Pancreas (tissue), 10 donors: Measurements from ENCODE around the gene C11orf91. TPM values are rescaled to one million over a fixed set of nuclear protein-coding genes. Genes with fewer than 3 reads are reported as not detected.

Experiments used
- ATAC-seq, 4 donors: fragments of 200-7000 bp; cut with Tn5 transposase; one replicate each; pipeline versions ENCODE4 v1.8.0 to v1.9.1; 2020; ENCODE audit warnings: mild to moderate bottlenecking in 4 of 4, moderate library complexity in 4 of 4
- DNase-seq, 6 donors: peaks; one replicate each; pipeline ENCODE4 v3.0.0-alpha.2; 2020
- FAIRE-seq: peaks from 2 replicates; lab custom pipeline; 2012; peaks lifted over from hg19 to GRCh38; lab: Jason Lieb, UNC
- H3K27ac ChIP-seq, 4 donors: fragments of 200-600 bp; sonication (generic); 1 replicate in 3 of 4; 2 replicates in 1 of 4; pipeline versions ENCODE4 v1.5.0 to v1.8.0; 2020
- H3K27me3 ChIP-seq, 4 donors: fragments of 200-600 bp; one replicate each; pipeline ENCODE4 v1.8.0; 2021
- H3K36me3 ChIP-seq, 3 donors: fragments of 200-600 bp; sonication (generic) in 1 of 3; one replicate each; pipeline versions ENCODE4 v1.5.0 to v1.8.0; 2020 to 2021
- H3K4me1 ChIP-seq, 3 donors: fragments of 200-600 bp; one replicate each; pipeline ENCODE4 v1.8.0; 2021
- H3K4me3 ChIP-seq, 4 donors: fragments of 200-600 bp; sonication (generic) in 2 of 4; one replicate each; pipeline versions ENCODE4 v1.5.0 to v1.8.0; 2020 to 2021
- H3K9me3 ChIP-seq, 4 donors: fragments of 200-600 bp; one replicate each; pipeline ENCODE4 v1.8.0; 2021
- CTCF ChIP-seq, 4 donors: fragments of 200-600 bp; sonication (generic) in 3 of 4; IDR thresholded peaks; one replicate each; pipeline versions ENCODE4 v1.5.0 to v1.8.0; 2021; ENCODE audit warnings: antibody characterized with exemption in 4 of 4
- WGBS, 2 donors: extraction: QIAGEN DNeasy Blood & Tissue Kit; methylation state at CpG; one replicate each; pipeline ENCODE4 v1.1.7; 2013; 5-methylcytosine and 5-hydroxymethylcytosine counted together
- intact Hi-C, 3 donors: fragments of 100-400 bp; cut with DNase I; formaldehyde crosslinking; loops; one replicate each; pipeline versions ENCODE4 v1.11.1 to v1.14.2; 2022
- polyA plus RNA-seq, 2 donors: library from polyadenylated mRNA; stranded (reverse); fragments of 200-250 nt; gene quantifications; one replicate each; pipeline ENCODE4 v1.2.3, GENCODE V29; 2013
- total RNA-seq, 6 donors: library from RNA; stranded (reverse); fragmentation: NEBNext Ultra II Directional in 4 of 6; extraction: Animal tissue kit (Norgen Biotek cat#: 25700) in 4 of 6; gene quantifications; one replicate each; pipeline versions ENCODE4 v1.2.1 to v1.2.4, GENCODE V29; 2021 to 2023
- donor health status: healthy with polysubstance abuse.
- donor health status: DM: no; HTN: no; CAD: no; lungs with moderate emphysema.
- donor health status: DM: no; HTN: no; CAD: no.
- donor health status: control.
- donor health status: control.
- donor health status: Bipolar disorder and iron deficiency.
- donor health status: DM: yes; HTN: yes; CAD: no.
- donor health status: DM: no; HTN: no; CAD: no.
- donor health status: DM: no; HTN: no; CAD: no.
- donor health status: DM: yes; HTN: yes; CAD: no.

C11orf91 gene
- total and polyA plus RNA-seq, 8 donors = 0.26 to 0.31 (median 0.28) TPM; not detected in 5

GRCh38 chr11:33655842-33656600 is 44.6 kb downstream of the C11orf91 start:
- no peaks in the 10 kb centered on the region for H3K4me1 ChIP-seq
- no peaks in the 10 kb centered on the region for H3K27me3 ChIP-seq
- no peak overlapping the region for H3K4me3 ChIP-seq
- no peak for ATAC-seq
- H3K27ac ChIP-seq = no peak overlapping the region
- intact Hi-C loops = no loop called here
- no peak for TF ChIP-seq CTCF (IDR thresholded peaks at IDR 0.05)
- 83 to 86% methylated on average over 11 of the region's 11 CpGs for WGBS, 2 donors
- H3K9me3 ChIP-seq = no peaks in the 10 kb centered on the region
- no peak for FAIRE-seq
- no peaks in the 10 kb centered on the region for H3K36me3 ChIP-seq
- no peak for DNase-seq

GRCh38 chr11:33654594-33654993 is 46.0 kb downstream of the C11orf91 start:
- FAIRE-seq = no peak
- H3K36me3 ChIP-seq = no peaks in the 10 kb centered on the region
- H3K27ac ChIP-seq = no peak overlapping the region
- no peaks in the 10 kb centered on the region for H3K4me1 ChIP-seq
- H3K4me3 ChIP-seq = no peak overlapping the region
- no peak for DNase-seq
- intact Hi-C loops = no loop called here
- H3K9me3 ChIP-seq = no peaks in the 10 kb centered on the region
- TF ChIP-seq CTCF (IDR thresholded peaks at IDR 0.05) = no peak
- H3K27me3 ChIP-seq = no peaks in the 10 kb centered on the region
- ATAC-seq = no peak
- WGBS, 2 donors = 71 to 78% methylated on average over 6 of the region's 6 CpGs

GRCh38 chr11:33652930-33653329 is 47.7 kb downstream of the C11orf91 start:
- intact Hi-C loops = no loop called here
- no peaks in the 10 kb centered on the region for H3K4me1 ChIP-seq
- FAIRE-seq (no peak), ATAC-seq (no peak), DNase-seq (no peak)
- WGBS, 2 donors = 64 to 69% methylated on average over 3 of the region's 3 CpGs
- H3K4me3 ChIP-seq = no peak overlapping the region
- H3K27me3 ChIP-seq = no peaks in the 10 kb centered on the region
- H3K9me3 ChIP-seq = no peaks in the 10 kb centered on the region
- H3K27ac ChIP-seq = no peak overlapping the region
- TF ChIP-seq CTCF (IDR thresholded peaks at IDR 0.05) = no peak
- no peaks in the 10 kb centered on the region for H3K36me3 ChIP-seq

GRCh38 chr11:33652431-33652830 is 48.2 kb downstream of the C11orf91 start:
- Histone ChIP-seq H3K27me3 (no peaks in the 10 kb centered on the region), H3K36me3 (no peaks in the 10 kb centered on the region), H3K9me3 (no peaks in the 10 kb centered on the region), H3K4me3 (no peak overlapping the region), H3K4me1 (no peaks in the 10 kb centered on the region), H3K27ac (no peak overlapping the region)
- DNase-seq (no peak), FAIRE-seq (no peak), ATAC-seq (no peak)
- WGBS, 2 donors = 70 to 86% methylated on average over 1 of the region's 1 CpG
- intact Hi-C loops = no loop called here
- TF ChIP-seq CTCF (IDR thresholded peaks at IDR 0.05) = no peak

- Histone ChIP-seq H3K9me3 (no peaks in the 10 kb centered on the region), H3K27ac (no peak overlapping the region), H3K4me1 (no peaks in the 10 kb centered on the region), H3K4me3 (no peak overlapping the region), H3K27me3 (no peaks in the 10 kb centered on the region), H3K36me3 (no peaks in the 10 kb centered on the region)
- intact Hi-C loops = no loop called here
- no peak for TF ChIP-seq CTCF (IDR thresholded peaks at IDR 0.05)
- DNase-seq (no peak), ATAC-seq (no peak), FAIRE-seq (no peak)
- WGBS, 2 donors = 56 to 62% methylated on average over 6 of the region's 6 CpGs
Observed at GRCh38 chr11:33651990-33652389, 48.6 kb downstream of the C11orf91 start.
